TTC549 (cell line): ENCODE results near the gene QSOX2.

Source experiments
- FAIRE-seq: peaks from 2 replicates; lab custom pipeline; 2012; peaks lifted over from hg19 to GRCh38; lab: Jason Lieb, UNC

The QSOX2 gene

DNA sequence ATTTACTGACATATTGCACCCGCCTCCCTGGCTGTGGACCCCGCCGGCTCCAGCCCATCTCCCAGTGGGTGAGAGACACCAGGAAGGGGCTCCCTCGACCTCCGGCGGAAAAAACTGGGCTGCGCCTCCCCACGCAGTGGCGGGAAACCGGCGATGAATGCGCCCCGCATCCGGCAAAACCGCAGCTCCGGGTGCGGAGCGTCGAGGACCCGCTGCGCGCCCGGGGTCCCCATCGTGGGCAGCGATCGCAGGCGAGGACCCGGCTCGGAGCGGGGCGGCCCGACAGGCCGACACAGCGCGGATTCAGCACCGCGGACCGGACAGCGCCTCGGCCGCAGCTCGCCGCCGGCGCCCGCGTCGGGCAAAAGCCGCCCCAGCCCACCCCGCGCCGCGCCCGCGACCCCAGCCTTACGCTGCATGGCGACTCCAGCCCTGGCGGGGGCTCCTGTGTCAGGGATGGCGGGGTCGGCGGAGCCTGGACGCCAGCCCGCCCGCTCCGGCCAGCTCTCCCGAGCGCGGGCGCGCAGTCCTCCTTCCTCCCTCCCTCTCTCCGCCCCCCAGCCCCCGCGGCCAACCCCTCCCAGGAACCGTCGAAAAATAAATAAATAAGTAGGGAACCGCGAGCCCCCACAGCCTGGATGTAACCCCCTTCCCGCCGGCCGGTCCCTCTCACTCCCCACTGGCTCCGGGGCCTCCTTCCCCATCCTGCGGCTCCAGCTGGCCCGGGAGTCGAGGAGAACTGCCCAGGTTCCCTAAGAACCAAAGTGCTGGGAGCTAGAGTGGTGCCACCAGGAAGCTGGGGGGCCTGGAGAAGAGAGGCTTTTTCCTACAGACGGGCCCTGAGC, 43.8 kb downstream of the QSOX2 start:
- FAIRE-seq = no peak

DNA sequence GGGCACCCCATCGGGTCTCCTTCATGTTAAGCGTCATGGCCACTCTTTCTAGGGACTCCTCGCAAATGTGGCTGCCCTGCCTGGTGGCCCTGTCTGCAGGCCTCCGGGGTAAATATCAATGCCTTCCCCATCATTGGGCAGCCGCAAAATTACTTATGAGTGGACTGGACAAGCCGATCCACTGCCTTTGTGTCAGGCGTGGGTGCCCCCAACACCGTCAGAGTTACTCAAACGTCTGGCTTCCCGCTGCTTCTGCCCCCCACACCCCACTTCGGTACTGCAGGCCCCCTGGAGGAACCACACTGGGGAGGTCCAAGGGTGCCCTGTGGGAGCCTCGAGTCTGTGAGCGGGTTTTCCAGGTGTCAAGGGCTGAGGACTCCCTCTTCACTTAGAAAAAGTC, 44.4 kb downstream of the QSOX2 start:
- no peak for FAIRE-seq

GRCh38 chr9:136200424-136200823, 45.2 kb downstream of the QSOX2 start:
- no peak for FAIRE-seq

DNA sequence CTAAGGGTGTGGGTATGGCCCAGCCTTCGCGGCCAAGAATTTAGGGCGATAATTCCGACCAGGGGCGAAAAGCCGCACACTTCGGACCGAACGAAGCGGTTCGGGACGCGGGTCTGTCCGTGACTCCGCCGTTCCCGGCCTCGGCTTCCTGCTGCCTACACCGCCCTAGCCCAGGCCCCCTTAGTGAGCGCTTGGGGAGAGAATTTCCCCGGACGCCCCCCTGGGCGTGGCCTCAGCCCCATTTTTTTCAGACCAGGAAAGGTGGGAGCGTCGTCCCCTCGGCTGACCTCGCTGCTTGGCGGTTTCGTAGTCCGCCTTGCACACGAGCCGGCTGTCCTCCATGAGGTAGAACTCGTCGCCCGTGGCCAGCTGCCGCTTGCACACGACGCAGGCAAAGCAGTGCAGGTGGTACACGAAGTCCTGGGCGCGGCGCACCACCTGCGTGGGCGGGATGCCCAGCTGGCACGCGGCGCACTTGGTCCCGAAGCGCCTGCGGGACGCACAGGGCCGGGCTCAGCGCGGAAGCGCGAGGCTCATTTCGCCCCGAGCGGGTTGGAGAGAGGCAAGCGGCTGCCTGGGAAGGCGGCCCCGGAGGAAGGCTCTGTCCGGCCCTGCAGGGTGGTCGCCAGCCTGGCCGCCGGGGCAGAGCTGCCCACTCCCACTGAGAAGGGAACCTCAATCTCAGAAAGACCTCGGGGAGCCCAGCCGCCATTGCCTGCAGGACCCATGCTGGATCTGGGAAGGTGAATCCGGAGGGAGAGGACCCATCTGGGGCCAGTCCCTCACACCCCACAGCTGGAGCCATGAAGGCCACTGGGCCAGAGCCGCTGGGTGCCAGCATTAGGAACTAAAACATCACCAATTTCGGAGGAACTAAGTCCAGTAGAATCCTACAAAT, 46.0 kb downstream of the QSOX2 start:
- no peak for FAIRE-seq

DNA sequence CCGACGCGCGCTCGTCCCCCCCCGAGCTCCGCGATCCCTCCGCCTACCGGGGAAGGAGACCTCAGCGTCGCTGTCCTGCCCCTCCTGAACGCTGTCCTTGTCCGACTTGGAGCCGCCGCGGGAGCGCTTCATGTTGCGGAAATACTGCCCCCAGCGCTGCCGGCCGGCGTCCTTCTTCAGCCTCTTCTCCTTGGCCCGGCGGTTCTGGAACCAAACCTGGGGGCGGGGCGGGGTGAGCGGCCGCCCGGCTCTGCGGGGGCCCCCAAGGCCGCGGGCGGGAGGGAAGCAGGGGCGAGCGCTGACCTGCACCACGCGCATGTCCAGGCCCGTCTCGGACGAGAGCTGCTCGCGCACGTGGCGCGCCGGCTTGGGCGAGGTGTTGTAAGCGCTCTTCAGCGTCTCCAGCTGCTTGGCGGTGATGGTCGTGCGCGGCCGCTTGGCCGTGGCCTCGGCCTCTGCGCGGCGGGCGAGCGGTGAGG, 47.0 kb downstream of the QSOX2 start:
- FAIRE-seq = no peak

- no peak for FAIRE-seq
Observed at GRCh38 chr9:136197930-136198604, 47.5 kb downstream of the QSOX2 start.

DNA sequence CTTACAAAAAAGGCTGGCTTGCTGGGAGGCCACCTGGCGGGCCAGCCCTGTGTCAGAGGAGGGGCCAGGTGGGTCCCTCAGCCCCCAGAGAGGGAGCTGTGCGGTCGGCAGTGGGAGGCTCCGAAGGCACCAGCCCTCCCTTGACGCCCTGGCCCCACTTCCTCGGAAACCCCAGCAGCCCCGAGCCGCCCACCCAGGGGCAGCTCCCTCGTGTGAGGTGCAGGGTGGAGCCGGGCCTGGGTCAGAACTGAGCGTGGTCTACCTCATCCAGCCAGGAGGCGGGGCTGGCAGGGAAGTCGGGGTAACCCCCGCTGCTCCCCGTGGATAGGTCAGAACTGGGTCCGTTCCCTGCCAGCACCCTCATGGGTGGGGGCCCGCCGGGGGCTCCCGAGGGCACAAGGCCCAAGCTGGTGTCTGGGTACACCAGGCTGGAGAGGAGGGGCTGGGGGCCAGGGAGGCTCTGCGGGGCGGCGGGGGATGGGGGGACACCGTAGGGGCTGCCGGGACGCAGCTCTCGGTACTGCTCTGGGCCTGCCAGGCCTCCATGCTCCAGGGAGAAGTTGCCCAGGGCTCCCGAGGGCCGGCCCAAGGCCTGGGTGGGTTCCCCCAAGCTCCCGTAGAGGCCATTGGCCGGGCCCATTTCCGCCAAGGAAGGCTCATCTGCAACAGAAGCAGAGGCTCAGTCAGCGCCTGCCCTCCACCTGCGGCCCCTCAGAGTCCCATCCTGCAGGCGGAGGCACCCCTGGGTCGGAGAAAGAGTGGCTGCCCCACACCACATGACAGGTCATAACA, 48.3 kb downstream of the QSOX2 start:
- FAIRE-seq = no peak

DNA sequence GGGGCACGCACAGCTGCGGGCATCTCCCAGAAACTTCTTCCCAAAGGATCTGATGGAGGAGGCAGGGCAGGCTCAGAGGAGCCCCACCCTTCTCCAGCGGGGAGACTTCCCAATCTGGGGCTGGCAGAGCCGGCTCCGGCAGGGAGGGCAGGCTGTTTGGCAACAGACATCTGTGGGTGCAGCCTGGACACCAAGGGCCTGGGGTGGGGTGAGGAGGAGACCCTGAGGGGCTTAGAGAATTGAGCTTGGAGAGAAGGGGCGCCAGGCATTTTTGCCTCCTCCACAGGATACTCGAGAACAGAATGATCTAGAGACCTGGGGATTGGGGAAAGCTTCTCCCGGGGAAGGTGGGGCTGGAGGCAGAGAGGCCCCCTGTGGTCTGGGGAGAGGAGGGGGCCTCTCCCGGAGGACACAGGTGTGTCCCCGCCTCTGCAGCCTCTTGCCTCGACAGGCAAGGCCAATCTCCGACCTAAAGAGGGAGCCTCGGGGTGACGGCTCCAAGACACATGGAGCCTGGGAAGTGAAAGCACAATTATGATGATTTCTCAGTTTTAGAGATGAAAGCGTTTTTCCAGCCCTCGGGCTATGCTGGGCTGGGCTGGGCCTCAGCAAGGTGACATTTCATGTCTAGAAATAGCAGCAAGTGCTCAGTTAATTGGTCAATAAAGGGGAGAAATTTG, 49.1 kb downstream of the QSOX2 start:
- no peak for FAIRE-seq

GRCh38 chr9:136194540-136194939, 51.1 kb downstream of the QSOX2 start:
- no peak for FAIRE-seq

- FAIRE-seq = no peak
Observed at GRCh38 chr9:136193891-136194279, 51.7 kb downstream of the QSOX2 start.

DNA sequence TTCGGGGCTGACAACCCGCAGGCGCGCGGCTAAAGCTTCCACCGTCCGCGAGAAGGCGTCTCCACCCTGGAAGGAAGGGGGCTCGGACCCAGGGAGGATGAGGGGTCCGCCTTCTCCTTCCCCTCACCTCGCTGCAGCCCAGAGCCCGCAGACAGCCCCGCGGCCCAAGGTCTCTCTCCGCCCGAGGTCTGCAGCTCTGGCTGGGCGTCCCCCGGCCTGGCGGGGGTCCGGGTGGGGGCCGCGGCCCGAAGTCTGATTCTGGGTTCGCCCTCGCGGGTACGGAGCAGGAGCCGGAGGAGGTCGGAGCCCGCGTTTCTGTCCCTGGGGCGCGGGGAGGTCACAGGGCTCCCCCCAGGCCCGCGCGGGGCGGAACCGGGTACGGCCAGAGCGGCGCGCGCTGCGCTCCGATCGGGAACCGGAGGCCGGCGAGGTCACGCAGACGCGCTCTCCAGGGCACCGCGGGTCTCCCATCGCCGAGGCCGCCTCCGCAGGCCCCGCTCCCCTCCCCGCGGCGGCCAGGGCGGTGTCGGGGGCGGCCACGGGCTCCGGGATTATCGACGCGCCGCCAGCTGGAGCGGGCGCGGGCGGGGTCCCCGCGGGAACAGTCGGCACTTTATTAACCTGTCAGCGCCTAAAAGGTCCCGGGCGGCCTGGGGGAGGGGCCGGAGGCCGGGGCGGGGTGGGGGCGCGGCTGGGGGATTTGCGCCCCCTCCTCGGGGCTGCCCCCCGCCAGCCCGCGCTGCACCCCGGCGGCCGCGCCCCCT, 52.3 kb downstream of the QSOX2 start:
- no peak for FAIRE-seq

DNA sequence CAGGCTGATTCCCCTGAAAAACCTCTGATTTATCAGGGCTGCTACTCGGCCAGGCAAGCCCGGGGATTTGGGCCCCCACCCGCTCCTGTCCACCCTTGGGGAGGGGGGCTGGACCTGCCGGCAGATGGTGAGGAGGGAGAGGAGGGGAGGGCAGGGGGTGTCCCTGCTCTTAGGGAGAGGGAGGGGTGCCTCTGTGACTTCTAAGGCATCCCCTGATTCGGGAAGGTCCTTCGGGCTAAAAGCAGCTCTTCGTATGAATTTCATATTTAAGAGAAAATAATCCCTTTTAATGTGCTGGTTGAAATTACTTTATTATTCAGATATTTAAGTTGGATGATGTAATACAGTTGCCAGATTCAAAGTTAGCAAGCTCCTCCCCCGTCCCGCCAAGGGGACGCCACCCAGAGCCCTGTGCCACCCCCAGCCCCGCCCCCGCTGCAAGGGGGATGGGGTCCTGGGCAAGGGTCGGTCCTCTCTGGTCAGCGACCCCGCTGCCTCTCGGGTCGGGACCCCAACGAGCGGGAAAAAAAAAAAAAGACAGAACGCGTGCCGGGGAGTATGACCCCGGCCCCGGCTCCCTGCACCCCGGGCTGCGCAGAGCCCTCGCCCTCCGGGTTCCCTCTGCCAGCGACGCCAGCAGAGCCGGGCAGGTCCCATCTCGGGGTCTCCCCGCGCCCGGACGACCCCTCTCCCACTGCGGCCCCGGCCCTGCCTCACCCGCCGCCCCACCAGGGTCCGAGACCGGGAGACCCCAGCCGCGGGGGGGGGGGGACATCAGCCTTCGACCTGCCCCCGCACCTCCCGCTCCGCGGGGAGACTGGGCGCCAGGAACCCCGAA, 53.1 kb downstream of the QSOX2 start:
- no peak for FAIRE-seq

DNA sequence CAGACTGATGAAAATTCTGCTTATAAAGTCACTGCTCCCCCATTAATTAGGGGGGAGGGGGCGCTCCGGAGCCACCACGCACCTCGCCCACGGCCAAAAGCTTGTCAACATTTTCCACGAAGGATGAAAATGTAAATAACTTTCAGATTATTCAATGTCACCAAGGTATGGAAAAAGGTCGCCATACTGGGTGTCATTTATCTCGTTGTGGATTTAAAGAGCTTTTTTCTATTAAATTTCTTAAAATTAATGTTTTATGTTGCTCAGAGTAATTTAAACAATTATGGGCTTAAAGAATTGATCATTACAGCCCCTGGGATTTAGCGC, 53.7 kb downstream of the QSOX2 start:
- no peak for FAIRE-seq

DNA sequence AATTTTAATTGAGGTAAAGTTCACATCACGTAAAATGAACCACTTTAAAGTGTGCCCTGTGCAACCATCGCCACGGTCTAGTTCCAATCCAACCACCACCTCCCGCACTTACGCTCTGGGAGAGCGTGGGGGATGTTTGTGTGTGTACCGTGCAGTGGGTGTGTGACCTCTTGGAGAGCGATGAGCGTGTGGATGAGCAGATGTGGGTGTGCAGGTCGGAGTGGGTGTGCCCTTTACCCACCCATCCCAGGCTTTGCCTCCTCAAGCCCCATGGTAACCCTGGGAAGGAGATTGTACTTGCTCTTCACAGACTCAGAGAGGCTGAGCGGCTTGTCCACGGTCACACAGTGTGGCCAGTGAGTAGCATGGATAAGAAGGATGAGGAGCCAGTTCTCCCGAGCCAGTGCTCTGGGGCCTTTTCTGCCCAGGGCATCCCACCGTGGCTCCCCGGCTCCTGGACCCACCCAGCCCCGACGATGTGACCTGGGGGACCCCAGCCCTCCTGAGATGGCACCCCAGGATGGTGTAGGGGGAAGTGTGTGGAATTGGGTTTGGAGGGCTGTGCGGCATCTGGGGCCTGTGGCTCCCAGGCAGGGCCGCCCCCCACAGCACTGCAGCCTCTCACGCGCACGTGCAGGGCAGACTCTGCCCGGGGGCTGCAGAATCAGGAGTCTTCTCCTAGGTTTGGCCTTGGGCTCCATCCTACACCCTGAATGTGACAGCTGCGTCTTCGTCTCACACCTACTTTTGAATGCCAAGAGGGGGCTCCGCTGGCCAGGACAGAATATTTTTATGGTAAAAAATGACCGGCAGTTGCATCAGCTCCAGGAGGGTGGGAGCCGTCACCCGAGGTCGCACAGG, 54.3 kb downstream of the QSOX2 start:
- FAIRE-seq = no peak

DNA sequence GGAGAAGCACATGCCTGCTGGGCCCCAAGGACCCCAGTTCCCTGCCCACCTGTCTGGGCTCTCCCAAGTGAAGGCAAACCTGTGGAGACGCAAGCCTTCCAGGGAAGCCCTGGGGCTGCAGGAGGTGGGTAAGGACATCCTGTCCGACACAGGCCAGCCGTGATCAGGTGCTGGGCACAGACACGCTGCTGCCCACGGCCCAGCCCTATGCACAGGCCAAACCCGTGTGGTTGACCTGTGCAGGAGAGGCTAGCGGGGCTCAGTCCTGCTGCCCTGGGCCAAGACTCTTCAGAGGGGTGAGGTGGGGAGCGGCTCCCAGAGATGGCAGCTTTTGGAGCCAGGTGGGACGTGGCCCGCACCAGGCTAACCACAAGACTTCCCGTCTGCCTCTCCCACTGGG, 55.0 kb downstream of the QSOX2 start:
- no peak for FAIRE-seq

DNA sequence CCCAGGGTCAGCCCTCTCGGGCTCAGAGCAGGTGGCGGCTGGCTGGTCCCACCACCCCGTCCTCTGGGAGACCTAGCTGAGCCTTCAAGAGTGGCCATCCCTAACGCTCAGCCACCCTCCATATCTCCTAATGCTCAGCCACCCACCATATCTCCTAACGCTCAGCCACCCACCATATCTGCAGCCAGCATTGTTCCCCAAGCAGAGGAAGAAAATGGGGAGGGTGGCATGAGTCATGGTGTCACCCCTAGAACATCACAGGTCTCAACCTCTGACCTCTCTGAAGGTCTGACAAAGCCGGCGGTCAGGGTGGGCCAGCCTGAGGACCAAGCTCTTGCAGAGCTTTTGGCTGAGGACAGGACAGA, 55.4 kb downstream of the QSOX2 start:
- no peak for FAIRE-seq

- FAIRE-seq = no peak
Observed at GRCh38 chr9:136189394-136190236, 56.0 kb downstream of the QSOX2 start.
